ENCODE results near the gene OPALIN. TPM values are rescaled to one million over a fixed set of nuclear protein-coding genes. Genes with fewer than 3 reads are reported as not detected.

The OPALIN gene
- total RNA-seq, 2 donors from 2014 or later: 0.17 TPM; not detected in 1

- H3K4me1 ChIP-seq (replicated peaks): no peaks in the 10 kb centered on the region
- no peaks in the 10 kb centered on the region for H3K9me3 ChIP-seq
- H3K4me3 ChIP-seq: no peak overlapping the region
- TF ChIP-seq CTCF (IDR thresholded peaks at IDR 0.05): no peak
- no peak for TF ChIP-seq POLR2AphosphoS5 (IDR thresholded peaks at IDR 0.05)
- no peak for TF ChIP-seq POLR2A (IDR thresholded peaks at IDR 0.05)
- H3K27ac ChIP-seq: no peak overlapping the region
- intact Hi-C loops (cut with DNase I): loop anchor here (10.0 kb wide), 1 partner anchor 281 kb away; no protein-coding TSS in a partner anchor
- no peaks in the 10 kb centered on the region for H3K36me3 ChIP-seq
- WGBS: 26% methylated on average over 4 of the region's 4 CpGs
- no peaks in the 10 kb centered on the region for H3K27me3 ChIP-seq (replicated peaks; ENCODE audit: insufficient read depth)
- no peak for DNase-seq (ENCODE audit: low spot score)
Observed at GRCh38 chr10:96295475-96295874, 63.3 kb downstream of the OPALIN start.

Other genes starting within 250 kb of the OPALIN start
- gene ZNF518A, start 228.7 kb downstream of the OPALIN start, total RNA-seq: 10 to 100 TPM; 23.0 to 42.4 TPM
- gene BLNK, start 87.4 kb downstream of the OPALIN start, total RNA-seq: 1 to 10 TPM; 4.8 to 8.2 TPM
- gene DNTT, start 54.6 kb downstream of the OPALIN start, total RNA-seq: not detected
- under 1 TPM; 0.28 to 0.32 TPM for gene TLL2, start 154.9 kb upstream of the OPALIN start, total RNA-seq
- 100 to 1,000 TPM in 1 of 2 donors, 10 to 100 TPM in 1; 74.1 to 165 TPM for gene TM9SF3, start 228.0 kb upstream of the OPALIN start, total RNA-seq

Measured in prostate gland (tissue), 2 donors.